Kidney (tissue), 14 donors: Measurements from ENCODE around the gene TMEM54. TPM values are rescaled to one million over a fixed set of nuclear protein-coding genes. Genes with fewer than 3 reads are reported as not detected.

Experiments
- DNase-seq, 5 donors: peaks; one replicate each; pipeline ENCODE4 v3.0.0-alpha.2; 2013 to 2020
- FAIRE-seq: peaks from 2 replicates; lab custom pipeline; 2012; peaks lifted over from hg19 to GRCh38; lab: Jason Lieb, UNC
- H3K27ac ChIP-seq, 2 donors: one replicate each; pipeline ENCODE4 v1.7.0; 2013; ENCODE audit warnings: low read depth in 2 of 2, low read length in 2 of 2, inconsistent platforms in 1 of 2
- H3K27me3 ChIP-seq: one replicate; pipeline ENCODE4 v1.7.1; 2013; ENCODE audit warnings: low read length, inconsistent platforms; ENCODE audit not compliant: control insufficient read depth, insufficient read depth
- H3K36me3 ChIP-seq, 3 donors: one replicate each; pipeline versions ENCODE4 v1.7.0 to v1.7.1; 2013; ENCODE audit warnings: low read length in 3 of 3, control low read depth in 1 of 3, inconsistent platforms in 1 of 3; ENCODE audit not compliant: insufficient read depth in 3 of 3, control insufficient read depth in 2 of 3
- H3K4me1 ChIP-seq, 3 donors: one replicate each; pipeline versions ENCODE4 v1.7.0 to v1.7.1; 2013; ENCODE audit warnings: low read length in 3 of 3, inconsistent platforms in 1 of 3, low read depth in 1 of 3; ENCODE audit not compliant: control insufficient read depth in 2 of 3, insufficient read depth in 2 of 3
- H3K4me3 ChIP-seq, 3 donors: one replicate each; pipeline versions ENCODE4 v1.7.0 to v1.8.1; 2013; ENCODE audit warnings: low read length in 3 of 3, control low read depth in 1 of 3, inconsistent platforms in 1 of 3
- H3K9ac ChIP-seq, 3 donors: one replicate each; pipeline versions ENCODE4 v1.7.0 to v1.7.1; 2013; ENCODE audit warnings: low read length in 3 of 3, control low read depth in 1 of 3, inconsistent platforms in 1 of 3
- H3K9me3 ChIP-seq, 3 donors: one replicate each; pipeline versions ENCODE4 v1.7.0 to v1.7.1; 2013; ENCODE audit warnings: low read length in 3 of 3, control low read depth in 1 of 3, inconsistent platforms in 1 of 3; ENCODE audit not compliant: control insufficient read depth in 2 of 3, insufficient read depth in 1 of 3
- intact Hi-C: fragments of 100-400 bp; cut with DNase I; formaldehyde crosslinking; loops from one replicate; pipeline ENCODE4 v1.11.1; 2022
- polyA plus RNA-seq: library from polyadenylated mRNA; stranded (reverse); fragments of 350-450 nt; fragmentation: Illumina TruSeq; extraction: RNeasy Lipid Tissue Mini Kit (QIAGEN cat#74804); gene quantifications from one replicate; pipeline ENCODE4 v1.2.3, GENCODE V29; 2014; ENCODE audit warnings: low read depth, low replicate concordance; ENCODE audit not compliant: insufficient read depth
- total RNA-seq: library from RNA; stranded (reverse); fragmentation: NEBNext Ultra II Directional; extraction: Animal tissue kit (Norgen Biotek cat#: 25700); gene quantifications from one replicate; pipeline ENCODE4 v1.2.1, GENCODE V29; 2021
- TF ChIP-seq, protein P1 (sequence below): IDR thresholded peaks from 3 replicates; pipeline ENCODE4 v1.5.1; 2012; ENCODE audit warnings: mild to moderate bottlenecking, moderate library complexity, borderline replicate concordance; ENCODE audit not compliant: insufficient read depth; ENCODE audit errors: extremely low read depth
- donor health status: control.
- donor health status: control.
- donor health status: control.
- donor health status: control.
- donor health status: control.
- donor health status: DM: yes; HTN: yes; CAD: no.
- donor health status: Normal renal cell carcinoma (clear cell type).

Gene TMEM54
- total and polyA plus RNA-seq, 2 donors from 2014 or later: 45.9 to 55.2 TPM

DNA sequence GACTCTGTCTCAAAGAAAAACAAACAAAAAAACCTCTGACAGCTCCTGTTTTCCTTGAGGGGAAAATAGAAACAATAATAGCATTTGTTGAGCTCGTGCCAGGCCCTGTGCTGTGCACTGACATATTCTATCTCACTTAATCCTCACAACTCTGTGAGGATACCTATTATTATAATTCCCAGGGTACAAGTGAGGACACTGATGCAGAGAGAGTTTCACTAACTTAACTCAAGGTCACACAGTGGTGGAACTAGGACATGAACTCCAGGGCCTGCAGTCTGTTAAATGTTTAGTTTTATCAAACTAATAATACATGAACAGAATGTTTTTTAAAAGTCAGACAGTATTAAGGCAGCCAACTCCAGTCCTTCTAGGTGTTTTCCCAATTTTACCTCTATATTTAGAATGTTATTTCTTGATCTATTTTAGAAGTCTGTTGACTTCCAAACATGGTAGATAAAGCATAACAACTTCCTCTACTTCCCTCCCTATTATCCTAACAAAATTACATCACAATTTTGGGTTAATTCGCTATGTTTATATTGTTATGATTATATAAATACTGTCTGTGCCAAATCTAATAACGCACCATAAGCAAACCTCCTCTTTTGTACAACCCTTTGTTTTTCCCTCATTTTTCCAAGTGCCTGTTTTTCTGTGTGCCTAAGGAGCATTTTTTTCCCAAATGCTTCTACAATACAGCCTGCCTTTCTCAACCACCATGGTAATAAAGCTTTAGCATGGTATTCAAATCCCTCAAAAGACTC lies 35.4 kb downstream of the TMEM54 start:
- FAIRE-seq (no peak), DNase-seq (no peak)
- intact Hi-C loops: no loop called here
- H3K4me1 ChIP-seq: peaks cover 0 to 6% (median 3%) of the 10 kb centered on the region in 3 donors
- H3K9ac ChIP-seq: no peak overlapping the region
- TF ChIP-seq, protein P1, sequence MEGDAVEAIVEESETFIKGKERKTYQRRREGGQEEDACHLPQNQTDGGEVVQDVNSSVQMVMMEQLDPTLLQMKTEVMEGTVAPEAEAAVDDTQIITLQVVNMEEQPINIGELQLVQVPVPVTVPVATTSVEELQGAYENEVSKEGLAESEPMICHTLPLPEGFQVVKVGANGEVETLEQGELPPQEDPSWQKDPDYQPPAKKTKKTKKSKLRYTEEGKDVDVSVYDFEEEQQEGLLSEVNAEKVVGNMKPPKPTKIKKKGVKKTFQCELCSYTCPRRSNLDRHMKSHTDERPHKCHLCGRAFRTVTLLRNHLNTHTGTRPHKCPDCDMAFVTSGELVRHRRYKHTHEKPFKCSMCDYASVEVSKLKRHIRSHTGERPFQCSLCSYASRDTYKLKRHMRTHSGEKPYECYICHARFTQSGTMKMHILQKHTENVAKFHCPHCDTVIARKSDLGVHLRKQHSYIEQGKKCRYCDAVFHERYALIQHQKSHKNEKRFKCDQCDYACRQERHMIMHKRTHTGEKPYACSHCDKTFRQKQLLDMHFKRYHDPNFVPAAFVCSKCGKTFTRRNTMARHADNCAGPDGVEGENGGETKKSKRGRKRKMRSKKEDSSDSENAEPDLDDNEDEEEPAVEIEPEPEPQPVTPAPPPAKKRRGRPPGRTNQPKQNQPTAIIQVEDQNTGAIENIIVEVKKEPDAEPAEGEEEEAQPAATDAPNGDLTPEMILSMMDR: no peak
- no peak overlapping the region for H3K4me3 ChIP-seq
- no peak overlapping the region for H3K27ac ChIP-seq
- H3K27me3 ChIP-seq: no peaks in the 10 kb centered on the region
- no peaks in the 10 kb centered on the region for H3K9me3 ChIP-seq
- no peaks in the 10 kb centered on the region for H3K36me3 ChIP-seq

DNA sequence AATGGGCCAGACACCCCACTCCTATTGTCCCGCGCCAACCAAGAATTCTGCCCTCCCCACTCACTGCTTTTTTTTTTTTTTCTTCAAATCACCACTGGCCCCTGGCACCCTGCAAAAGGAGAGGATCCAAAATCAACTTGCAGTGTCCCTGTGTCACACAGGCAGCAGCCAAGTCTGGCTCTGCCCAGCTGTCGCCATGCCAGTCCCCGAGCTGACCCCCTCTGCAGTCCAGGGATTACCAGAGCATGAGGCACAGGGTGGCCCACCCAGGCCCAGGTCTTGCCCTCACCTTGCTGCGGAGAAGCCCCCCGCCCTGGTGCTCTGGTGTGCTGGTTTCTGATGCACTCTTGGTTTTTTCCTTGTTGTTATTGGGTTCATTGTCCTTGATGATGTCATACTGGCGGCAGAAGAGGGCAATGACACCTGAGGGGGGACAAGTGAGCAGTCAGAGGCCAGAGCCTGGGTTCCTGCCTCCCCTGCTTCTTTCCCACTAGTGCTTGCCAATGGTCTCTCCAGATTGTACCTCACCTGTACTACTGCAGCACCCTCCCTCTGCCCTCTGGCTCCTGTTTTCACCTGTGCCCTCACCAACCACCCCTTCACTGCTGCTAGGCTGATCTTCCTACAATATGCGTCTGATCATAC lies 36.7 kb downstream of the TMEM54 start:
- no peaks in the 10 kb centered on the region for H3K36me3 ChIP-seq
- TF ChIP-seq, protein P1: no peak
- H3K27ac ChIP-seq: no peak overlapping the region
- H3K4me3 ChIP-seq: no peak overlapping the region
- peaks cover 0 to 6% (median 0%) of the 10 kb centered on the region in 3 donors for H3K4me1 ChIP-seq
- H3K9ac ChIP-seq: no peak overlapping the region
- FAIRE-seq (no peak), DNase-seq (no peak)
- intact Hi-C loops: no loop called here
- H3K27me3 ChIP-seq: no peaks in the 10 kb centered on the region
- H3K9me3 ChIP-seq: no peaks in the 10 kb centered on the region

DNA sequence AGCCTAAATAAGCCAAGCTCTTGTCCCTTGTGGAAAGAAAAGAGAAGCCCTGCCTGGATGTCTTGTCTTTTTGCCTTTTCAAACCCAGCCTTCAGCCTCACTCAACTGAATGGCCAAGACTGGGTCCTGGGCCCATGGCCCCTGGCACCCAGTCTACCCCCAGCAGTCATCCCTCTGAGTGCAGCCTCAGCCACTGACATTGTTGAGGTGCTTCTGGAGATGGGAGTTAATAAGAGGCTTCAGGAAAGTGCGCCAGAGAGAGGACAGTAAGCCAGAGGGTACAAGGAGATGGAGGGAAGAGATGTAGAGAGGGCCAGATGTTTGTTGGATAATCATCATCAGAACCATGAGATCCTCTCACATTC lies 37.3 kb downstream of the TMEM54 start:
- H3K4me3 ChIP-seq: no peak overlapping the region
- DNase-seq: no peak
- no peaks in the 10 kb centered on the region for H3K9me3 ChIP-seq
- TF ChIP-seq, protein P1: no peak
- no peak overlapping the region for H3K27ac ChIP-seq
- H3K27me3 ChIP-seq: no peaks in the 10 kb centered on the region
- no peak for FAIRE-seq
- H3K4me1 ChIP-seq: peaks cover 0 to 6% (median 0%) of the 10 kb centered on the region in 3 donors
- intact Hi-C loops: no loop called here
- no peak overlapping the region for H3K9ac ChIP-seq
- H3K36me3 ChIP-seq: peaks cover 0 to 3% (median 2%) of the 10 kb centered on the region in 3 donors
